A673 (cell line): ENCODE data around the gene CYSLTR2. TPM values are rescaled to one million over a fixed set of nuclear protein-coding genes. Genes with fewer than 3 reads are reported as not detected.

Experiments used
- BruUV-seq: library from RNA; stranded (reverse); fragments of 400-500 nt; replicated peaks from 2 replicates; lab custom pipeline; 2021; lab: Mats Ljungman, UMichigan
- CTCF ChIA-PET: fragments of 300-600 bp; sonication (Branson Sonifier 250); formaldehyde crosslinking; loops from one replicate; lab custom pipeline; 2022; ENCODE audit warnings: antibody characterized with exemption; lab: Charles Lee
- POLR2A ChIA-PET: fragments of 300-600 bp; sonication (Branson Sonifier 250); formaldehyde crosslinking; loops from one replicate; lab custom pipeline; 2022; ENCODE audit warnings: antibody characterized with exemption; ENCODE audit not compliant: low non-redundant PET; lab: Charles Lee
- DNase-seq: peaks from one replicate; pipeline ENCODE4 v3.0.0-alpha.2; 2015; ENCODE audit warnings: low spot score
- H3K27ac ChIP-seq: fragments of 200-600 bp; sonication (generic); 2 replicates; pipeline ENCODE4 v1.5.1; 2016; ENCODE audit warnings: mixed run types, low read depth, mild to moderate bottlenecking, mixed read lengths, antibody characterized with exemption, low read length; ENCODE audit not compliant: poor library complexity, severe bottlenecking
- H3K27me3 ChIP-seq: fragments of 200-600 bp; sonication (generic); replicated peaks from 2 replicates; pipeline ENCODE4 v1.6.1; 2017; ENCODE audit warnings: mixed run types, low read depth, mild to moderate bottlenecking, mixed read lengths, antibody characterized with exemption, low read length; ENCODE audit not compliant: insufficient read depth, poor library complexity
- H3K36me3 ChIP-seq: fragments of 200-600 bp; sonication (generic); 2 replicates; pipeline ENCODE4 v1.6.1; 2016; ENCODE audit warnings: mixed run types, mild to moderate bottlenecking, mixed read lengths, antibody characterized with exemption, low read length; ENCODE audit not compliant: insufficient read depth, poor library complexity, severe bottlenecking
- H3K4me1 ChIP-seq: fragments of 200-600 bp; sonication (generic); 2 replicates; pipeline ENCODE4 v1.6.1; 2017; ENCODE audit warnings: mixed run types, mild to moderate bottlenecking, mixed read lengths, antibody characterized with exemption, low read length; ENCODE audit not compliant: insufficient read depth, poor library complexity, severe bottlenecking
- H3K4me3 ChIP-seq: fragments of 200-600 bp; sonication (generic); 2 replicates; pipeline ENCODE4 v1.5.1; 2016; ENCODE audit warnings: low read depth, mixed run types, mild to moderate bottlenecking, mixed read lengths, low read length; ENCODE audit not compliant: poor library complexity, severe bottlenecking
- H3K9me3 ChIP-seq: fragments of 200-600 bp; sonication (generic); 2 replicates; pipeline ENCODE4 v1.6.1; 2016; ENCODE audit warnings: mixed run types, low read depth, mild to moderate bottlenecking, mixed read lengths, antibody characterized with exemption, low read length; ENCODE audit not compliant: poor library complexity, severe bottlenecking
- CTCF ChIP-seq: fragments of 300-800, 200-600 bp; sonication (generic); conservative IDR thresholded peaks from 2 replicates; pipeline ENCODE4 v1.5.1; 2017; ENCODE audit warnings: low read depth, mild to moderate bottlenecking, antibody characterized with exemption, low read length, moderate library complexity, mixed read lengths
- EZH2 ChIP-seq: fragments of 200-600 bp; sonication (generic); IDR thresholded peaks from 2 replicates; pipeline ENCODE4 v1.6.1; 2017; ENCODE audit warnings: borderline replicate concordance, low read depth, mild to moderate bottlenecking, mixed read lengths, antibody characterized with exemption, low read length; ENCODE audit not compliant: poor library complexity, severe bottlenecking
- intact Hi-C: fragments of 100-400 bp; cut with micrococcal nuclease; formaldehyde crosslinking; loops from one replicate; pipeline ENCODE4 v1.10.0; 2022; ENCODE audit not compliant: unreplicated experiment
- total RNA-seq: library from RNA; stranded (reverse); gene quantifications from 2 replicates; pipeline ENCODE4 v1.2.3, GENCODE V29; 2021

Gene CYSLTR2
- total RNA-seq, 1 experiment from 2014 or later = not detected

DNA sequence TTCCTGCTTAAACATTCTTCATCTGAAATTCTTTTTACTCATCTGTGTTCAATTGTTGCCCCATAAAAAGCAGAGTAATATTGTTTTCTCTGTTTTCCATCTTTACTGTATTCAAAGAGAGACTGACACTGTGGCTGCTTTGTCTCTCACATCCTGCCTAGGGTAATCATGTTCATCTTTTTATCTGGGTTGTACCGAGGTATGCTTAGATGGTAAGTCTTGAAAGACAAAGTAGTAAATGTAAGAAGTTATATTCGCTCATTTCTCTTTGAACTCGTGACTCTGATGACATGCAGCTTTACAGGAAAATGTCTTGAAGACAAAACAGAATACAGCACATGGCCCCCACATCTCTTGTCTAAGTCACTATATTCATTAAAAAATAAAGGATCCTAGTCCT is 20.0 kb upstream of the CYSLTR2 start:
- ChIA-PET CTCF (no interaction called here), POLR2A (no interaction called here)
- Histone ChIP-seq H3K4me3 (no peak overlapping the region), H3K27ac (no peak overlapping the region), H3K4me1 (no peaks in the 10 kb centered on the region), H3K9me3 (peaks cover 12% of the 10 kb centered on the region), H3K27me3 (no peaks in the 10 kb centered on the region), H3K36me3 (no peaks in the 10 kb centered on the region)
- DNase-seq = no peak
- intact Hi-C loops = no loop called here
- TF ChIP-seq EZH2 (no peak), CTCF (no peak)
- BruUV-seq = no TSS peak

- BruUV-seq = no TSS peak
- intact Hi-C loops = no loop called here
Measured at GRCh38 chr13:48634636-48635035, 19.1 kb upstream of the CYSLTR2 start.

GRCh38 chr13:48635478-48635877 is 18.3 kb upstream of the CYSLTR2 start:
- CTCF ChIA-PET = no interaction called here
- intact Hi-C loops = no loop called here
- BruUV-seq = no TSS peak
- no peak for TF ChIP-seq EZH2
- no peak for TF ChIP-seq CTCF
- no peaks in the 10 kb centered on the region for H3K27me3 ChIP-seq
- no peaks in the 10 kb centered on the region for H3K36me3 ChIP-seq
- no peak overlapping the region for H3K27ac ChIP-seq
- no peaks in the 10 kb centered on the region for H3K4me1 ChIP-seq
- DNase-seq = no peak
- POLR2A ChIA-PET = interaction anchor here (0.6 kb wide), 1 partner anchor 110 kb away, joined by 3 read pairs; no protein-coding TSS in a partner anchor
- peaks cover 12% of the 10 kb centered on the region for H3K9me3 ChIP-seq
- H3K4me3 ChIP-seq = no peak overlapping the region

More at GRCh38 chr13:48634636-48635035, 19.1 kb upstream of the CYSLTR2 start:
- POLR2A ChIA-PET = no interaction called here
- H3K9me3 ChIP-seq = peaks cover 12% of the 10 kb centered on the region
- H3K4me3 ChIP-seq = no peak overlapping the region
- no peaks in the 10 kb centered on the region for H3K36me3 ChIP-seq
- no peaks in the 10 kb centered on the region for H3K27me3 ChIP-seq
- no peaks in the 10 kb centered on the region for H3K4me1 ChIP-seq
- no peak for DNase-seq
- CTCF ChIA-PET = no interaction called here
- no peak overlapping the region for H3K27ac ChIP-seq
- TF ChIP-seq EZH2 (no peak), CTCF (no peak)
